ENCODE measurements around the gene GLUD1.

- TF ChIP-seq POLR2AphosphoS5 (IDR thresholded peaks at IDR 0.05; ENCODE audit: insufficient read depth in 1 of 2, low read depth in 1 of 2) (no peak), CTCF (IDR thresholded peaks at IDR 0.05) (no peak), POLR2A (IDR thresholded peaks at IDR 0.05) (no peak)
Observed at GRCh38 chr10:87068281-87068680, 26.4 kb downstream of the GLUD1 start.
